Measurements from ENCODE around the gene VRK2. TPM values are rescaled to one million over a fixed set of nuclear protein-coding genes. Genes with fewer than 3 reads are reported as not detected.

Gene VRK2
- total RNA-seq, 1 experiment from 2014 or later = 27.6 TPM

GRCh38 chr2:58056192-58056916 lies 9.7 kb downstream of the VRK2 start:
- ATAC-seq (no peak), DNase-seq (no peak)
- BruUV-seq (replicated peaks) = no TSS peak
- Histone ChIP-seq H3F3A (ENCODE audit: low read length, unreplicated experiment) (no peaks in the 10 kb centered on the region), H3K4me2 (ENCODE audit: low read length) (no peak overlapping the region), H3K9me3 (ENCODE audit: low read length) (no peaks in the 10 kb centered on the region), H4K20me1 (ENCODE audit: low read length) (no peaks in the 10 kb centered on the region), H3K79me2 (ENCODE audit: low read length) (peaks cover 19% of the 10 kb centered on the region), H3K27me3 (ENCODE audit: low read length) (no peaks in the 10 kb centered on the region), H3K9ac (ENCODE audit: low read length) (no peak overlapping the region), H2AFZ (ENCODE audit: low read length) (no peak overlapping the region), H3K4me1 (ENCODE audit: insufficient read depth, low read length) (no peaks in the 10 kb centered on the region), H3K36me3 (ENCODE audit: low read depth, low read length) (peaks cover 47% of the 10 kb centered on the region), H3K27ac (ENCODE audit: low read length) (no peak overlapping the region), H3K4me3 (ENCODE audit: low read length) (no peak overlapping the region), H3K9me2 (replicated peaks; ENCODE audit: low read length) (no peaks in the 10 kb centered on the region)
- ChIA-PET CTCF (no interaction called here), POLR2A (ENCODE audit: unreplicated experiment) (no interaction called here)
- intact Hi-C loops (cut with micrococcal nuclease) = no loop called here
- no peak for TF ChIP-seq EZH2 (IDR thresholded peaks at IDR 0.05; ENCODE audit: low read length, unreplicated experiment)

DNA sequence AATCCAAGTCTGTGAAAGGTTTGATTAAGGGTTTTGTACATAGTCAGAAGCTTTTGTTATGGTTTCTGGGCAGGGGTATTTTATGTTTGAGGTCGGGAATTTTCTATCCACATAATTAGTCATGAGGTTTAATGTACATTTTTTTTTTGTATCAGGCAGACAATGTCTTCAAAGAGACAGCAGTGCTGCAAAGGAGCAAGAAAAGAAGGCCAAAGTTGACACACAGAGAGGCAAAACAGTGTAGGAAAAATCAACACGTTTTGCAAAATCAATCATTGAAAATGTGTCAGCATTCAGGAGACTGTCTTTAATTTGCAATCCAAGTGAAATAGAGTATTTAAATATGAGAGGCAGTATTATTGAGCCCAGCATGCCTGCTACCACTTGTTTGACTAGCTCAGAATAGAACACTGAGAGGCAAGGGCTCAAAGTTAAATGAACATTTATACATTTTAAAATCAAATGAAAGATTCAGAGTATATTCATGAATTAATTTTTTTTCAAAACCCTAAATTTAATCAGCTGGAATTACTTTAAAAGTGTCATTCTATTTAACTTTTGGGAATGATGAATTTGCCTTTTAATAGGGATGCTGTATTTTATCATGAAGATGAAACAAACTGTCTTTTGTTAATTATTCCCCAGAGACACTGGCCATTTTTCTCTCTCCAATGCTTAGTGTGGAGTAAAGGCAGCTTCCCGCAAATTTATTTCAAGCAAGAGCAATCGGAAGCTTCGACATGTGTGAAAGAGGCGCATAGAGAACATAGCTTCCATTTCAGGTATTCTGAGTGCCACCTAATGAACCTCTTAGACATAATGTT lies 11.3 kb downstream of the VRK2 start:
- Histone ChIP-seq H3K79me2 (ENCODE audit: low read length) (peaks cover 13% of the 10 kb centered on the region; the same call in 1 of the 2 replicates), H3K9me2 (replicated peaks; ENCODE audit: low read length) (no peaks in the 10 kb centered on the region), H3F3A (ENCODE audit: low read length, unreplicated experiment) (no peaks in the 10 kb centered on the region), H3K27ac (ENCODE audit: low read length) (no peak overlapping the region), H3K9ac (ENCODE audit: low read length) (no peak overlapping the region), H3K4me3 (ENCODE audit: low read length) (no peak overlapping the region), H3K27me3 (ENCODE audit: low read length) (no peaks in the 10 kb centered on the region), H3K36me3 (ENCODE audit: low read depth, low read length) (peaks cover 44% of the 10 kb centered on the region), H4K20me1 (ENCODE audit: low read length) (no peaks in the 10 kb centered on the region), H3K9me3 (ENCODE audit: low read length) (no peaks in the 10 kb centered on the region), H3K4me2 (ENCODE audit: low read length) (no peak overlapping the region), H3K4me1 (ENCODE audit: insufficient read depth, low read length) (no peaks in the 10 kb centered on the region), H2AFZ (ENCODE audit: low read length) (no peak overlapping the region)
- DNase-seq = no peak
- no TSS peak for BruUV-seq (replicated peaks)
- POLR2A ChIA-PET (ENCODE audit: unreplicated experiment) = no interaction called here
- ATAC-seq = no peak
- intact Hi-C loops (cut with micrococcal nuclease) = no loop called here
- CTCF ChIA-PET = no interaction called here
- TF ChIP-seq EZH2phosphoT487 (IDR thresholded peaks at IDR 0.05; ENCODE audit: borderline replicate concordance, low read length) (no peak), EZH2 (IDR thresholded peaks at IDR 0.05; ENCODE audit: low read length, unreplicated experiment) (no peak)
- TF ChIP-seq, protein P1, sequence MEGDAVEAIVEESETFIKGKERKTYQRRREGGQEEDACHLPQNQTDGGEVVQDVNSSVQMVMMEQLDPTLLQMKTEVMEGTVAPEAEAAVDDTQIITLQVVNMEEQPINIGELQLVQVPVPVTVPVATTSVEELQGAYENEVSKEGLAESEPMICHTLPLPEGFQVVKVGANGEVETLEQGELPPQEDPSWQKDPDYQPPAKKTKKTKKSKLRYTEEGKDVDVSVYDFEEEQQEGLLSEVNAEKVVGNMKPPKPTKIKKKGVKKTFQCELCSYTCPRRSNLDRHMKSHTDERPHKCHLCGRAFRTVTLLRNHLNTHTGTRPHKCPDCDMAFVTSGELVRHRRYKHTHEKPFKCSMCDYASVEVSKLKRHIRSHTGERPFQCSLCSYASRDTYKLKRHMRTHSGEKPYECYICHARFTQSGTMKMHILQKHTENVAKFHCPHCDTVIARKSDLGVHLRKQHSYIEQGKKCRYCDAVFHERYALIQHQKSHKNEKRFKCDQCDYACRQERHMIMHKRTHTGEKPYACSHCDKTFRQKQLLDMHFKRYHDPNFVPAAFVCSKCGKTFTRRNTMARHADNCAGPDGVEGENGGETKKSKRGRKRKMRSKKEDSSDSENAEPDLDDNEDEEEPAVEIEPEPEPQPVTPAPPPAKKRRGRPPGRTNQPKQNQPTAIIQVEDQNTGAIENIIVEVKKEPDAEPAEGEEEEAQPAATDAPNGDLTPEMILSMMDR (conservative IDR thresholded peaks at IDR 0.05; ENCODE audit: low read depth, low read length) = no peak

- no peaks in the 10 kb centered on the region for H3K4me1 ChIP-seq (ENCODE audit: insufficient read depth, low read length)
- peaks cover 24% of the 10 kb centered on the region for H3K36me3 ChIP-seq (ENCODE audit: low read depth, low read length)
- ATAC-seq (no peak), DNase-seq (no peak)
- BruUV-seq (replicated peaks) = no TSS peak
- no peaks in the 10 kb centered on the region for H3F3A ChIP-seq (ENCODE audit: low read length, unreplicated experiment)
- ChIA-PET POLR2A (ENCODE audit: unreplicated experiment) (no interaction called here), CTCF (no interaction called here)
- peaks cover 13% of the 10 kb centered on the region; the same call in 1 of the 2 replicates for H3K79me2 ChIP-seq (ENCODE audit: low read length)
- no peak overlapping the region for H3K4me3 ChIP-seq (ENCODE audit: low read length)
- H3K4me2 ChIP-seq (ENCODE audit: low read length) = no peak overlapping the region
- intact Hi-C loops (cut with micrococcal nuclease) = no loop called here
- H2AFZ ChIP-seq (ENCODE audit: low read length) = no peak overlapping the region
- TF ChIP-seq EZH2 (IDR thresholded peaks at IDR 0.05; ENCODE audit: low read length, unreplicated experiment) (no peak), EZH2phosphoT487 (IDR thresholded peaks at IDR 0.05; ENCODE audit: borderline replicate concordance, low read length) (no peak)
- TF ChIP-seq, protein P1 (conservative IDR thresholded peaks at IDR 0.05; ENCODE audit: low read depth, low read length) = no peak
- H3K9me3 ChIP-seq (ENCODE audit: low read length) = no peaks in the 10 kb centered on the region
- H3K9me2 ChIP-seq (replicated peaks; ENCODE audit: low read length) = no peaks in the 10 kb centered on the region
- H3K27me3 ChIP-seq (ENCODE audit: low read length) = no peaks in the 10 kb centered on the region
- H4K20me1 ChIP-seq (ENCODE audit: low read length) = no peaks in the 10 kb centered on the region
- no peak overlapping the region for H3K9ac ChIP-seq (ENCODE audit: low read length)
- H3K27ac ChIP-seq (ENCODE audit: low read length) = no peak overlapping the region
Observed at GRCh38 chr2:58063641-58064040, 17.0 kb downstream of the VRK2 start.
